Islet of Langerhans (tissue), 1 donor: ENCODE measurements around the gene GRM8.

ENCODE experiments used
- FAIRE-seq: peaks from one replicate; lab custom pipeline; 2011; peaks lifted over from hg19 to GRCh38; lab: Jason Lieb, UNC

Gene GRM8

GRCh38 chr7:126657599-126658358 is 595.0 kb downstream of the GRM8 start:
- no peak for FAIRE-seq

GRCh38 chr7:126657137-126657536 is 595.6 kb downstream of the GRM8 start:
- no peak for FAIRE-seq

- FAIRE-seq: no peak
Observed at GRCh38 chr7:126656165-126656564, 596.6 kb downstream of the GRM8 start.

GRCh38 chr7:126637538-126637937 is 615.2 kb downstream of the GRM8 start:
- FAIRE-seq: no peak

GRCh38 chr7:126635545-126635944 is 617.2 kb downstream of the GRM8 start:
- FAIRE-seq: no peak

- FAIRE-seq: no peak
Observed at GRCh38 chr7:126608339-126608776, 644.4 kb downstream of the GRM8 start.

- no peak for FAIRE-seq
Observed at GRCh38 chr7:126606331-126606730, 646.4 kb downstream of the GRM8 start.

- no peak for FAIRE-seq
Observed at GRCh38 chr7:126605553-126605952, 647.2 kb downstream of the GRM8 start.

- no peak for FAIRE-seq
Observed at GRCh38 chr7:126605056-126605455, 647.7 kb downstream of the GRM8 start.

- FAIRE-seq: no peak
Observed at GRCh38 chr7:126589068-126589684, 663.6 kb downstream of the GRM8 start.

GRCh38 chr7:126578338-126578737 is 674.4 kb downstream of the GRM8 start:
- no peak for FAIRE-seq

GRCh38 chr7:126574276-126575250 is 678.2 kb downstream of the GRM8 start:
- no peak for FAIRE-seq

- FAIRE-seq: no peak
Observed at GRCh38 chr7:126570845-126571244, 681.9 kb downstream of the GRM8 start.

GRCh38 chr7:126569402-126569801 is 683.3 kb downstream of the GRM8 start:
- no peak for FAIRE-seq

GRCh38 chr7:126557271-126557670 is 695.5 kb downstream of the GRM8 start:
- no peak for FAIRE-seq

- FAIRE-seq: no peak
Observed at GRCh38 chr7:126541406-126541805, 711.3 kb downstream of the GRM8 start.

- no peak for FAIRE-seq
Observed at GRCh38 chr7:126535176-126535575, 717.6 kb downstream of the GRM8 start.

- FAIRE-seq: no peak
Observed at GRCh38 chr7:126533715-126534114, 719.0 kb downstream of the GRM8 start.

GRCh38 chr7:126529833-126530232 is 722.9 kb downstream of the GRM8 start:
- FAIRE-seq: no peak

GRCh38 chr7:126529254-126529653 is 723.5 kb downstream of the GRM8 start:
- FAIRE-seq: no peak

GRCh38 chr7:126525906-126526305 is 726.8 kb downstream of the GRM8 start:
- FAIRE-seq: no peak

GRCh38 chr7:126524967-126525366 is 727.8 kb downstream of the GRM8 start:
- no peak for FAIRE-seq

- no peak for FAIRE-seq
Observed at GRCh38 chr7:126511046-126511445, 741.7 kb downstream of the GRM8 start.
